MM.1S (cell line): ENCODE measurements around the gene ZCCHC2.

Experiments
- DNase-seq: peaks from one replicate; pipeline ENCODE4 v3.0.0-alpha.2; 2015
- H2AFZ ChIP-seq: fragments of 300-600 bp; sonication (generic); 2 replicates; pipeline ENCODE4 v1.6.0; 2016; ENCODE audit warnings: antibody characterized with exemption, low read length
- H3F3A ChIP-seq: fragments of 300-600 bp; sonication (generic); 2 replicates; pipeline ENCODE4 v1.6.1; 2016; ENCODE audit warnings: mild to moderate bottlenecking, antibody characterized with exemption, low read length, moderate library complexity, mixed read lengths; ENCODE audit not compliant: insufficient read depth
- H3K27ac ChIP-seq: fragments of 300-600 bp; sonication (generic); 2 replicates; pipeline ENCODE4 v1.5.1; 2016; ENCODE audit warnings: mild to moderate bottlenecking, low read length
- H3K27me3 ChIP-seq: fragments of 300-600 bp; sonication (generic); replicated peaks from 2 replicates; pipeline ENCODE4 v1.6.0; 2016; ENCODE audit warnings: low read length; ENCODE audit not compliant: insufficient read depth
- H3K36me3 ChIP-seq: fragments of 300-600 bp; sonication (generic); replicated peaks from 2 replicates; pipeline ENCODE4 v1.6.1; 2016; ENCODE audit warnings: mild to moderate bottlenecking, low read length, mixed read lengths; ENCODE audit not compliant: insufficient read depth
- H3K4me1 ChIP-seq: fragments of 300-600 bp; sonication (generic); 2 replicates; pipeline ENCODE4 v1.6.1; 2016; ENCODE audit warnings: low read length, mixed read lengths
- H3K4me2 ChIP-seq: fragments of 300-600 bp; sonication (generic); 2 replicates; pipeline ENCODE4 v1.6.0; 2016; ENCODE audit warnings: low read depth, low read length
- H3K4me3 ChIP-seq: fragments of 300-600 bp; sonication (generic); 2 replicates; pipeline ENCODE4 v1.5.1; 2016; ENCODE audit warnings: low read length, mixed read lengths
- H3K79me2 ChIP-seq: fragments of 300-600 bp; sonication (generic); 2 replicates; pipeline ENCODE4 v1.6.1; 2016; ENCODE audit warnings: mixed run types, low read length, mixed read lengths
- H3K9ac ChIP-seq: fragments of 300-600 bp; sonication (generic); 2 replicates; pipeline ENCODE4 v1.6.1; 2016; ENCODE audit warnings: low read length, mixed read lengths
- H3K9me2 ChIP-seq: fragments of 300-600 bp; sonication (generic); replicated peaks from 2 replicates; pipeline ENCODE4 v1.6.1; 2016; ENCODE audit warnings: mild to moderate bottlenecking, low read length, mixed read lengths; ENCODE audit not compliant: insufficient read depth
- H3K9me3 ChIP-seq: fragments of 300-600 bp; sonication (generic); replicated peaks from 2 replicates; pipeline ENCODE4 v1.6.1; 2016; ENCODE audit warnings: mild to moderate bottlenecking, low read length, mixed read lengths; ENCODE audit not compliant: insufficient read depth
- H4K20me1 ChIP-seq: fragments of 300-600 bp; sonication (generic); 2 replicates; pipeline ENCODE4 v1.6.1; 2016; ENCODE audit warnings: mild to moderate bottlenecking, low read length, moderate library complexity, mixed read lengths; ENCODE audit not compliant: insufficient read depth
- EZH2 ChIP-seq: fragments of 300-600 bp; sonication (generic); optimal IDR thresholded peaks from 2 replicates; pipeline ENCODE3; 2017; ENCODE audit warnings: low read depth, mild to moderate bottlenecking, antibody characterized with exemption, low read length, mixed read lengths
- EZH2phosphoT487 ChIP-seq: fragments of 300-600 bp; sonication (generic); IDR thresholded peaks from 2 replicates; pipeline ENCODE4 v1.6.1; 2018; ENCODE audit warnings: antibody characterized with exemption, low read length
- TF ChIP-seq, protein P1 (sequence below): fragments of 300-600 bp; sonication (generic); IDR thresholded peaks from 2 replicates; pipeline ENCODE4 v1.5.1; 2016; ENCODE audit warnings: antibody characterized with exemption, low read length, mixed read lengths

The ZCCHC2 gene

GRCh38 chr18:62625019-62625418 is 102.2 kb downstream of the ZCCHC2 start:
- no peak for DNase-seq
- H3K9me2 ChIP-seq = no peaks in the 10 kb centered on the region
- H3K4me1 ChIP-seq = no peaks in the 10 kb centered on the region
- H3K9me3 ChIP-seq = no peaks in the 10 kb centered on the region
- no peaks in the 10 kb centered on the region for H3K27me3 ChIP-seq
- no peaks in the 10 kb centered on the region for H4K20me1 ChIP-seq
- no peak overlapping the region for H3K9ac ChIP-seq
- no peak overlapping the region for H3K4me2 ChIP-seq
- no peaks in the 10 kb centered on the region for H3K36me3 ChIP-seq
- H3K27ac ChIP-seq = no peak overlapping the region
- TF ChIP-seq EZH2phosphoT487 = no peak
- no peak for TF ChIP-seq EZH2
- TF ChIP-seq, protein P1, sequence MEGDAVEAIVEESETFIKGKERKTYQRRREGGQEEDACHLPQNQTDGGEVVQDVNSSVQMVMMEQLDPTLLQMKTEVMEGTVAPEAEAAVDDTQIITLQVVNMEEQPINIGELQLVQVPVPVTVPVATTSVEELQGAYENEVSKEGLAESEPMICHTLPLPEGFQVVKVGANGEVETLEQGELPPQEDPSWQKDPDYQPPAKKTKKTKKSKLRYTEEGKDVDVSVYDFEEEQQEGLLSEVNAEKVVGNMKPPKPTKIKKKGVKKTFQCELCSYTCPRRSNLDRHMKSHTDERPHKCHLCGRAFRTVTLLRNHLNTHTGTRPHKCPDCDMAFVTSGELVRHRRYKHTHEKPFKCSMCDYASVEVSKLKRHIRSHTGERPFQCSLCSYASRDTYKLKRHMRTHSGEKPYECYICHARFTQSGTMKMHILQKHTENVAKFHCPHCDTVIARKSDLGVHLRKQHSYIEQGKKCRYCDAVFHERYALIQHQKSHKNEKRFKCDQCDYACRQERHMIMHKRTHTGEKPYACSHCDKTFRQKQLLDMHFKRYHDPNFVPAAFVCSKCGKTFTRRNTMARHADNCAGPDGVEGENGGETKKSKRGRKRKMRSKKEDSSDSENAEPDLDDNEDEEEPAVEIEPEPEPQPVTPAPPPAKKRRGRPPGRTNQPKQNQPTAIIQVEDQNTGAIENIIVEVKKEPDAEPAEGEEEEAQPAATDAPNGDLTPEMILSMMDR = no peak
- H3K79me2 ChIP-seq = no peaks in the 10 kb centered on the region
- H3K4me3 ChIP-seq = no peak overlapping the region
- no peaks in the 10 kb centered on the region for H3F3A ChIP-seq
- H2AFZ ChIP-seq = no peak overlapping the region
